SK-N-SH treated with all-trans-retinoic acid at 6 μM for 48 hours (cell line): ENCODE results near the gene GUCA2B.

Experiments used
- RARB ChIP-seq: fragments of 250-450 bp; sonication (Bioruptor Pico); IDR thresholded peaks from 2 replicates; pipeline ENCODE4 v1.8.0; 2021; ENCODE audit warnings: mild to moderate bottlenecking, moderate library complexity
- TF ChIP-seq, protein P1 (sequence below): fragments of 250-450 bp; sonication (Bioruptor Pico); IDR thresholded peaks from 2 replicates; pipeline ENCODE4 v1.8.0; 2021; ENCODE audit warnings: low read depth, mild to moderate bottlenecking, moderate library complexity, borderline replicate concordance

DNA sequence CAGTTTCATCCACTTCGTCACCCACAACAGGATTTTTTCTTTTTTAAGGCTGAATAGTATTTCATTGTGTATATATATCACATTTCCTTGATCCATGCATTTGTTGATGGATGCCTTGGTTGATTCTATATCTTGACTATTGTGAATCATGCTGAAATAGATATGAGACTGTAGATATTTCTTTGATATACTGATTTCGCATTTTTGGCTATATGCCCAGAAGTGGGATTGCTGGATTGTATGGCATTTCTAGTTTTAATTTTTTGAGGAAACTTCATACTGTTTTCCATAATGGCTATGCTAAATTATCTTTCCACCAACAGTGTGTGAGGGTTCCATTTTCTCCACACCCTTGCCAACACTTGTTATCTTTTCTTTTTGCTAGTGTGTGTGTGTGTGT is 5.0 kb downstream of the GUCA2B start:
- no peak for TF ChIP-seq RARB (CRISPR knock-in tag)
- TF ChIP-seq, protein P1, sequence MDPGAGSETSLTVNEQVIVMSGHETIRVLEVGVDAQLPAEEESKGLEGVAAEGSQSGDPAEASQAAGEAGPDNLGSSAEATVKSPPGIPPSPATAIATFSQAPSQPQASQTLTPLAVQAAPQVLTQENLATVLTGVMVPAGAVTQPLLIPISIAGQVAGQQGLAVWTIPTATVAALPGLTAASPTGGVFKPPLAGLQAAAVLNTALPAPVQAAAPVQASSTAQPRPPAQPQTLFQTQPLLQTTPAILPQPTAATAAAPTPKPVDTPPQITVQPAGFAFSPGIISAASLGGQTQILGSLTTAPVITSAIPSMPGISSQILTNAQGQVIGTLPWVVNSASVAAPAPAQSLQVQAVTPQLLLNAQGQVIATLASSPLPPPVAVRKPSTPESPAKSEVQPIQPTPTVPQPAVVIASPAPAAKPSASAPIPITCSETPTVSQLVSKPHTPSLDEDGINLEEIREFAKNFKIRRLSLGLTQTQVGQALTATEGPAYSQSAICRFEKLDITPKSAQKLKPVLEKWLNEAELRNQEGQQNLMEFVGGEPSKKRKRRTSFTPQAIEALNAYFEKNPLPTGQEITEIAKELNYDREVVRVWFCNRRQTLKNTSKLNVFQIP (CRISPR knock-in tag): no peak
